Activated CD4-positive, CD25-positive, alpha-beta regulatory T cell (primary cell): ENCODE data around the gene TBC1D22A.

Experiments
- DNase-seq, 4 experiments: peaks; one replicate each; lab custom pipeline; 2025; lab: John Stamatoyannopoulos, UW

The TBC1D22A gene

DNA sequence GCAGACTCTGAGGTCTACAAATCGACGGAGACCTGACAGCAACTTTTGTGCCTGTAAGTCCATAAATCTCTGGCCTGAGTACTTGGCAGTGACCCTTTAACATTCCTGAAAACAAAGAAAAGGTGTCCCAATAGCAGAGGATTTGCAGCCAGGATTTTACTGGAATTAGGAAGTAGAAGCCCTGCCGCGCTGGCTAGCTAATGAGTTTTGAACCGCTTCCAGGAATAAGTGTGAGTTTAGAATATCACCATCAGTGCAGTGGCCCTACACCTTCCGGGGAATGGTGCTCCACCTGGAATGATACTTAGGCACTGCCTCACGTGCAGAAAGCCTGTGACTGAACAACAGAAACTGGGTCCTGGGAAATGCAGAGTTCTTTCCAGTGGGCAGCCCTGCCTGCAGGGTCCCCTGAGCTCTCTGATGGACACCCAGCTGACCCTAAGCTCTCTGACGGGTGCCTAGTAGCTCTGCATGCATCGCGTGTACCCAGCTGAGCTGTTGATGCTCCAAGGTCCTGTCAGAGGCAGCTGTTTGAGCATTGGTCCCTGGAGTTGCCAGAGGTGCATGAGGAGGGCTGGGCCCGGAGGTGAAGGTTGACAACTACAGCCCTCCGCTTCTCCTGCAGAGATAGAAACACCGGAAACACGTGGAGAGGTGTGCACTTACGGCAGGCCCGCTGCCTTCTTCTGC lies 380.9 kb downstream of the TBC1D22A start:
- DNase-seq = no peak

DNA sequence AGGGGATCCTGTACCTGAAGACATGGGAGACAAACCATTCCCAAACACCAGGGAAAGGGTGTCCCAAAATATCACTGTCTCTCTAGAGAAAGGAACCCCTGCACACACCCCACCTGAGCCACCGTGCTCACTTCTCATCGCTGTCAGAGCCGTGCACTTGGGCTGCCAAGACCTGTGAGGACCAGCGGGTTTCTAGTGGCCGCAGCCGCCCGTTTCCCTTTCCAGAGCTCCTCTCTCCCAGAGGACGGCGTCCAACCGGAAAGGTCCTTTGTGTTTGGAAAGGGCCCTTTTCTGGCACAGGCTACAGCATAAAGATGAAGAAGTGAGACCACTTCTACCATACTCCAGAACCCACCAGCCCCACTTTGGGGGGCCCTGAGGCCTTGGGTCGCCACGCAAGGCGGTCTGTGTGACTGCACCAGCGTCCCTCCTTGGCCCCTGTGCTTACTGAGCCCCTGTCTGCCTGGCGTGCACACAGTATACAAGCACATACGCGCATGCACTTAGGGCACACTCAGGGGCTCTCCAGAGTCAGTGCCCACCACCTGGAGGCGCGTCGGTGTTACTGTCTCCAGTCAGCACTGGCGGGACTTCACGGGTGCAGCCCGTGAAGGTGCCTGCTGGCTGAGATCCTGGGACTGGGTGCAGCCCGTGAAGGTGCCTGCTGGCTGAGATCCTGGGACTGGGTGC lies 381.8 kb downstream of the TBC1D22A start:
- no peak for DNase-seq

DNA sequence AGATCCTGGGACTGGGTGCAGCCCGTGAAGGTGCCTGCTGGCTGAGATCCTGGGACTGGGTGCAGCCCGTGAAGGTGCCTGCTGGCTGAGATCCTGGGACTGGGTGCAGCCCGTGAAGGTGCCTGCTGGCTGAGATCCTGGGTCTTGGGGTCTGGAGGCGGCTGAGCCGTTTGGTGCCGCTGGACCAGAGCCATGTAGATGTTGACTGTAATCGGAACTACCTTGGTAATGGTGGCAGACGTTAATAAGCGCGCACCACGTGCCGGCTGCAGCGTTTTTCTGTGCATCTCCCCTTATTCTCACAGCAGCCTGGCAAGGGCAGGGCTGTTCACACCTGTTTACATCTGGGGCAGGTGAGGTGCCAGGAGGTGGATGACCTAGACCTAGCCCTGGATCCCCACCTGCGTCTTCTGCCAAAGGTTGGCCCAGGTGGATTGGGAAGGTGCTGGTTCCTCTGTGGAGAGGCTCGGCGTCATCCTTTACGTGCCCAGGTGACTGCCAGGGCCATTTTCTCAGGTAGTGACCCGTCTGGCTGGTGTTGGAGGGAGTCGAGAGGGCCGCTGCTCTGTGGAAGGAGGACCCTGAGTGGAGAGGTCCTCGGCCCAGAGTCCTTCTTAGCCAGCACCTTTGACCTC lies 382.5 kb downstream of the TBC1D22A start:
- no peak for DNase-seq

DNA sequence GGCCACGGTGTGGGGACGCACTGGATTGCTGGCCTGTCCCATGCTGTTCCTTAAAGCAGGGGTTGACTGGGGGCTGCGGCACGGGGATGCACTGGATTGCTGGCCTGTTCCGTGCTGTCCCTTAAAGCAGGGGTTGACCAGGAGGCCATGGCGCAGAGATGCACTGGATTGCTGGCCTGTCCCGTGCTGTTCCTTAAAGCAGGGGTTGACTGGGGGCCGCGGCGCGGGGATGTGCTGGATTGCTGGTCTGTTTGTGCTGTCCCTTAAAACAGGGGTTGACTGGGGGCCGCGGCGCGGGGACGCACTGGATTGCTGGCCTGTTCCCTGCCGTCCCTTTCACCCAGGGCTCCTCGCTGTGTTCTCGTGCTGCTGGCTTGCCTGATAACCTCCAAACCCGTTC lies 383.4 kb downstream of the TBC1D22A start:
- DNase-seq = no peak

DNA sequence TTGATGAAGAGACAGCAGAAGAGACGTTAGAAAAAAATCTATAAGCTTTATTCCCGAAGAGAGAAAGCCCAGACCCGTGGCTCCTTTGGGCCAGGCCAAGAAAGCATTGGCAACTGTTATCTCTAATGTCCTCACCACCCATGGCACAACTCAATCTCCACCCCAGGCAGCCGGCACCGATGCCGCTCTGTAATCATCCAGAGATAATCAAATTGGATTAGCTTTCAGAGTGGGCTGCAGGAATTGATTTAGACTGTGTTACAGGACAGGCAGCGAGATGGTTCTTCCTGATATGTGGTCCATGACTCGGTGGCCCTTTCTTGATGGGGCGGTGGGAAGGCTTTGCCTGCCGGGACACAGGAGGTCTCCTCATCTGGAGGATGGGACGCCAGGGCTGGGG lies 383.9 kb downstream of the TBC1D22A start:
- DNase-seq = no peak

GRCh38 chr22:47146941-47147340 lies 384.5 kb downstream of the TBC1D22A start:
- no peak for DNase-seq

DNA sequence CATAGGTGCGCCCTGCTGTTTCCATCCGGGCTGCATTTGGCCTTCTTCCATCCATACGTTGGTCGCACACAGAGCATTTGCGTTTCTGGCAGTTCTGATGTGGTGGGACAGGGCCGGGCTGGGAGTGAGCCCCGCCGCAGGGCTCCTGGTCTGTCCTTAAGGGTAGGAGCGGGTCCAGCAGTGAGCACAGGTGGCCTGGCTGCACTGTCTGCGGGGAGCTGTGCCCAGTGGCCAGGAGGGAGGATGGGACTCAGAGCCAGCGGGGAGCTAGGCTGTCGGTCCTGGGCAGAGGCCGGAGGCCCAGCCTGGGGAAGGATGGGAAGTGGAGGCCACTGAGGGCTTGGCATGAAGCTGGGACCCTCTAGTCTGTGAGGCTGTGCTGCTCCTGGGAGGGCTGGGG lies 385.1 kb downstream of the TBC1D22A start:
- no peak for DNase-seq

- DNase-seq = no peak
These were observed 386.1 kb downstream of the TBC1D22A start for GRCh38 chr22:47148510-47148909.

GRCh38 chr22:47148956-47149728 lies 386.7 kb downstream of the TBC1D22A start:
- DNase-seq = no peak

- no peak for DNase-seq
These were observed 387.5 kb downstream of the TBC1D22A start for GRCh38 chr22:47149976-47150375.

GRCh38 chr22:47150426-47150825 lies 388.0 kb downstream of the TBC1D22A start:
- no peak for DNase-seq

- DNase-seq = no peak
These were observed 388.6 kb downstream of the TBC1D22A start for GRCh38 chr22:47151064-47151463.

DNA sequence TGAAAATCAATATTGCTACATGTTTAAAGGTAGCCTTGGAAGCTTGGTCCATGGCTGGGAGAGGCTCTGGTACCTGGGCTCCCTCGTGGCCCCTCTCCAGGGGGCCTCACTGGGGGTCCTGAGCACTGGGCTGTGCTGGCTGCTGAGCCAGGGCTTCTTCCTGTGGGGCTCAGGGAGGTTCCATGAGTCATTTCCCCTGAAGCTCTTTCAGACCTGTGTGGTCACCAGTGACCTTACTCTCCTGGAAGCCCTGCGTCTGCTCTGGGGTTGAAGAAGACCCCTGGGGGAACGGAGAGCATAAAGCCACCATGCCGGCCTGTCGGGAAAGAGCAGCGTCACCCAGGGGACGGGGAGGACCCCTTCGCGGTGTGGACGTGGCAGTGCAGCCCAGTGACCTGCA lies 389.0 kb downstream of the TBC1D22A start:
- DNase-seq = no peak

DNA sequence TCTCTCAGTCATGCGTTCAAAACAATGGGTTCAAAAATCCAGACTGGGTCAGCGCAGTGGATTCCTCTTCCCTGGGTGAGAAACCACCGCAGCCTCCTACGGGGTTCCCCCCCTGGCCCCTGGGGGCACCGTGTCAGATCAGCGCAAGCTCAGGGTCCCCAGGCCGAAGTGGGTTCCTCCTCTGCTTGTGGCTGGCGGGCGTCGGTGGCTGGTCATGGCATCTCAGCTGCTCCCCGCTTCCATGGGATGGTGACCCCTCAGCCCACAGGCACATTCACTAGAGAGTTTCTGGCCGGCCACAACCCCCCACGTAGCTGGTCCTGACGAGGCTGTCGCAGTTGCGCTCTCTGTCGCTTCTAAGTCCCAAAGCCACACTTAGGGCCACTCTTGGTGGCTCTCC lies 389.8 kb downstream of the TBC1D22A start:
- no peak for DNase-seq

GRCh38 chr22:47152938-47153337 lies 390.5 kb downstream of the TBC1D22A start:
- DNase-seq = no peak

DNA sequence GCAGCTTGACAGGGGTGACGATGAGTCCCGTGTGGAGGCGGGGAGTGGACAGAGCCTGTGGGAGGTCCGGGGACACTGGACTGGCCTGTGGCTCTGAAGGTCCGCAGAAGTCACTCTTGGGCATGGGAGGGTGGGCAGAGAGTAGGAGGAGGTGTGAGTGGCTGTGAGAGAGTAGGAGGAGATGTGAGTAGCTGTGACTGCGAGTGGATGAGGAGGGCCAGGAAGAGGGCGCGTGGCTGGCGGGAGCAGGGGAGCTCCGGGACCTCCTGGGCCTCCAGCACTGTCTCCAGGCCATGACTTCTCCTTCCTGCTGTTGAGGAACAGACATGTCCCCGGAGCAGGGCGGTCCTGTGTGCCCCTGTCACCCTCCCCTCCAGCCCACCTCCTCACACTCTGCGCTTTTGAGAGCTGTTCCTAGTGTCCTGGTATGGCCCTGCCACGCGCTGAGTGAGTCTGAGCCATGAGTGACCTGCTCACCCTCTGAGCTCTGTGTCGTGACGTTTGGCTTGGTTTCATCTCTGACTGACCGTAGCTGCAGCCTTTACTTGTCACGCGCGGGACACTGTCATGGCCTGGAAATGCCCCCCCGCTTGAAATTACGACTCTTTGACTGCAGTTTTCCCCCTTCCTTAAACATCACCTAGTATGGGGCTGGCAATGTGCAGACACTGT lies 391.5 kb downstream of the TBC1D22A start:
- no peak for DNase-seq

GRCh38 chr22:47154621-47155081 lies 392.2 kb downstream of the TBC1D22A start:
- DNase-seq = no peak

DNA sequence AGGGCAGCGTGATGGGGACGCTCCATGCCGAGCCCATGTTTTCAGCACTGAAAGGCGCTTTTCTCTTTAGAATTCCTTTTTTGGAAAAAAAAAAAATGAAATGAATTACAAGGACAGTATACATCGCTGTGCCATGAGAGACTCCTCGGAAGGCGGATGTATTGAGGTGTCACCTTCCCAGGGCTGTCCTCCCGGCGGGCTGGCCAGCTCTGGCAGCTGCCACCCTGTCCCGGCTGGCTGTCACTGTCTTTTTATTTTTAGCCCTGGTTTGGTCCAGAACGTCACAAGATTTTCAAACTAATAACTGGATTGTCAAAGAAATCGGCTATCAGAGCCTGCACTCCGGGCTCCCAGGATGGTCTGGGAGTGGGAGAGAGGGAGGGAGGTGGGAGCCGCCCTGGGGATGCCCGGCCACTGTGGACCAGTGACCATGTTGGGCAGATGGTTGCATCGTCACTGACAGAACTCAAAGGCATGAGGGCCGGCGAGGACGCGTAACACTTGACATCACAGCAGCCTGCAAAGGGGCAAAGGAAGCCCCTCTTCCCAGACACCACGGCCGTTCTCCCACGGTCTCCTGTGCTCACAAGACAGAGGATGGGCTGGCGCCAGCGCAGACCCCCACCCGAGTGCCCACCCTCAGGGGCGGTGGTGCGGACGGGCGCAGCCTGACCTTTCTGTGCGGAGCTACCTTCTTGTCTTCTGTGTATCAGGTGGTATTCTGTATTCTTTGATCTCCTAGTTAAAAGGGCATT lies 392.9 kb downstream of the TBC1D22A start:
- no peak for DNase-seq

DNA sequence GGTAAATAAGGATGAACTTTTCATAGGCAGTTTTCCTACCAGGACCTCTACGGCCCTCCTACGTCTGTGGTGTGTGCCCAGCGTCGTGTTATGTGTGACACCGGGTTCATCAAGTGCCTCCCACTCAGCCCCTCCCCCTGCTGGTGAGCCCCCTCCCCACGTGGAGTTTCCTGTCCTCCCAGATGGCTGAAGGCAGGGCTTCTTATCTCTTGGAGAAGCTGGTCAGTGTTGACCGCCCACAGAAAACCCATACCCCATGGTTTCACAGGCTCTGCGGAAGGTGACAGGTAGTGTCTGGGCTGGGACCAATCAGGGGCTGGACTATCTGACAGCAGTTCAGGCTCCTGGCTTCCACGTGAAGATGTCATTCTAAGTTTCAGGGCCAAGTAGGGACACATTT lies 393.5 kb downstream of the TBC1D22A start:
- DNase-seq = no peak

DNA sequence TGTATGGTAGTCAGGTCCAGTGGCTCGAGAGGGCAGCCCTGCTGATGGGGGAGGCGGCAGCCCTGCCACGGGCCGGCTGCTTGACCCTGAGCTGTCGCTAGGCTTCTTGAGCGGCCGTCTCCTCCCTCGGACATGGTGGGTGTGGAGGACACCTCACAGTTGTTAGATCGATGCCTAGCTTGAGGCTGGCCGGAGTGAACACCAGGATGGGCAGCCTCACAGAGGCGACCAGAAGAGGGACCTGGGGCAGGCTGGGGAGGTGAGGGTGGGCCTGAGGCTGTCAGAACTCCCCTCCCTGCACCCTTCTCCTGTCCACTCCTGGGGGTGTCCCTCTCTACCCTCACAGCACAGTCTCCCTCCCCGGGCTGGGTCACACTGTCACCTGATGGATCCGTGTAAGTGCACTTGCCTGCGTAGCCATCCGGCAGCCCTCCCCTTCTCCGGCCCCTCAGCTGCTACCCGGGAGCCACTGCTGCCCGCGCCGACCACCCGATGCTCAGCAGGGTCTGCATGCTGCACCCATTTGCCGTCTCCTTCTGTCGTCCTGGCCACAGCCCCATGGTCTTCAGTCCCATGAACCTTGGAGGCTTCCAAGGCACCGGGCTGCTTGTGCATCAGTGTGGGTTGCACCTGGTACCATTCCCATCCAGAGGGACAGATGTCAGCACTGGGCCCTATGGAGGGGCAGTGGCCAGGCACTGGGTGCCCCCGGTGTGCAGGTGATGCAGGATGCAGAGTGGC lies 394.1 kb downstream of the TBC1D22A start:
- DNase-seq = no peak

DNA sequence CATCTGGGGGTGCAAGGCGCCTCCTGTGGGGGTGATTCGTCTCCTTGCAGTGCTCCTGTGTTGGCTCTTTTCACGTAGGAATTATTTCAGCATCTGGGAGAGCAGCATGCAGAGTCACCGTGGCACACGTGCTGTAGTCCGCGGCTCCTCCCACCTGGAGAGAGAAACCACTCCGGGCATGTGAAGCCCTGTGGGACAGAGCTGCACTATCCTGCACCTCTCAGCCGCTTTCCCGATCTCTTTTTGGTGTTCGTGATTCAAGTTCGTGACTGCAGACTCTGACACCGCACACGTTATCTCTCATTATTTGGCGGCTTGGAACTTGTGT lies 394.6 kb downstream of the TBC1D22A start:
- DNase-seq = no peak
